Measurements from ENCODE around the gene SLC2A5.

The SLC2A5 gene

DNA sequence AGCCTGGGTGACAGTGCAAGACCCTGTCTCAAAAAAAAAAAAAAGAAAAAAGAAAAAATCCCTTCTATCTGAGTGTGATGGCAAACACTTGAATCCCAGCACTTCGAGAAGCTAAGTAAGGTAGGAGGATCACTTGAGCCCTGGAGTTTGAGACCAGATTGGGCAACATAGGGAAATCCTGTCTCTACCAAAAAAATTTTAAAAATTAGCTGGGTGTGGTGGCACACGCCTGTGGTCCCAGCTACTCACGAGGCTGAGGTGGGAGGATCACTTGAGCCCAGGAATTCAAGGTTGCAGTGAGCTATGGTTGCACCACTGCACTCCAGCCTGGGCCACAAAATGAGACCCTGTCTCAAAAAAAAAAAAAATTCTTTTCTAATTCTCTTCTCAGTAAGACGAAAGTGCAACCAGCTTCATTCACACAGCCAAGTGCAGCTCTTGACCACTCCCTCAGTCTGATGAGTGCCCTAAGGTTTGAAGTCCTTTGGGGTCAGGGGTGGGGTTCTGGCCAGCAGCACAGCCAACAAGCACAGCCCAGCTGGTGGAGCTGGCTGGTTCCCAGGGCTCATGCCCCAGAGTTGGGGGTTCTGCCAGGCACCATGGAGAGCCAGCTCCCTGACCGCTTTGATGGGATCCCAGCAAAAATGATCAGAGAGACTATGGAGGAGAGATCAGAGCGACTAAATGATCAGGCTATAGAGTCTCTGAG is 8.0 kb downstream of the SLC2A5 start:
- no peak for DNase-seq (ENCODE audit: low read depth)

DNA sequence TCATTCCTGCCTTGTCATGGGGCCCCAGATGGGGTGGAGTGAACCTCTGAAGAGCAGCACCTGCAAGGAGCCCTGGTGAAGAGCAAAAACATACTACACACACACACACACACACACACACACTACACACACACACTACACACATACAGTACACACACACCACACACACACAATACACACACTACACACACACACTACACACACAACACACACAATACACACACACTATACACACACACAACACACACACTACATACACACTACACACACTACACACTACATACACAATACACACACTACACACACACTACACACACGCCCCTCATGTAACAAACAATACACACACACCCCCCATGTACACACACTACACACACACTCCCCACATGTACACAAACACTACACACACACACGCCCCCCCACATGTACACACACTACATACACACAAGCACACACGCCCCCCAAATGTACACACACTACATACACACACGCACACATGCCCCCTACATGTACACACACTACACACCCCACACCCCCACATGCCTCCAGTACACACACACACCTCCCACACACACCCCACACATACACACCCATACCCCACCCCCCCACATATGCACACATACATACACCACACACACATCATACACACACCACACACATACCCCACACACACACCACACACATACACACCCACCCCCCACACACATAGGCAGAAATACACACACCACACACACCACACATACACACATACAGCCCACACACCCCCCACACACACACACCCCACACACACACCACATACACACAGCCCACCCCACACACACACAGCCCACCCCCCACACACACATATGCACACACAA is 9.3 kb downstream of the SLC2A5 start:
- no peak for DNase-seq (ENCODE audit: low read depth)

DNA sequence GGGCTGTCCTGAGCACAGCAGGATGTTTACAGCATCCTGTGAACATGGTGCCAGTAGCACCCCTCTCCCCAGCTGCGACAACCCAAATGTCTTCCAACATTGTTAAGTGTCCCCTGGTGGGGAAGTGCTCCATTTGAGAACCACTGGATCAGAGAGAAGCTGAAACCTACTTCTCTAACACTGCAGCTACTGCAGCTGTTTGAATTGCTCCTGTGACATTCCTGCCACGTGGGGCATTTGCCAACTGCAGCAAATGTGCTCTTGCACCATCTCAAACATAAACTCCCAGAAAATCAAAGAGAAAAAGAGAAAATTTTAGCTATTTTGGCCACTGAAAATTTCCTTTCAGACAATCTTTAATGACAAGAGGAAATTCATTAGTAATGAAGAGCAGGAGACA is 11.0 kb downstream of the SLC2A5 start:
- no peak for DNase-seq (ENCODE audit: low read depth)

DNA sequence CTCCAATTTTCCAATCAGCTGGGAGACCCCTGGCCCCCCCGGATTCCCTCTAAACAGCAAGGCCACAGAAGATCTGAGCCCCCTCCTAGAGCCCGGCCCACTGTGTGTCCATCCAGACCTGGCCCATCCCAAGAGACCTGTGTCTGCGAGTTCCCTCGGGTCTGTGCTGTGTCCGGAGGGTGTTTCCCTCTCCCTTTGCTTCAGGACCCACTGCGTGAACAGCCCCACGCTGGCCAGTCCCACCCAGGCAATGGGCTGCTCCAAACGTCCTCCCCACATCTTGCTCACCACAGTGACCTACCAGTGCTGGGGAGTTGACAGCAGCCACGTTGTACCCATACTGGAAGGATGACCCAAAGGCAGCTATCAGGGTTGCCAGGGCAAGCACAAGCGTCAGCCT is 11.6 kb downstream of the SLC2A5 start:
- no peak for DNase-seq (ENCODE audit: low read depth)

DNA sequence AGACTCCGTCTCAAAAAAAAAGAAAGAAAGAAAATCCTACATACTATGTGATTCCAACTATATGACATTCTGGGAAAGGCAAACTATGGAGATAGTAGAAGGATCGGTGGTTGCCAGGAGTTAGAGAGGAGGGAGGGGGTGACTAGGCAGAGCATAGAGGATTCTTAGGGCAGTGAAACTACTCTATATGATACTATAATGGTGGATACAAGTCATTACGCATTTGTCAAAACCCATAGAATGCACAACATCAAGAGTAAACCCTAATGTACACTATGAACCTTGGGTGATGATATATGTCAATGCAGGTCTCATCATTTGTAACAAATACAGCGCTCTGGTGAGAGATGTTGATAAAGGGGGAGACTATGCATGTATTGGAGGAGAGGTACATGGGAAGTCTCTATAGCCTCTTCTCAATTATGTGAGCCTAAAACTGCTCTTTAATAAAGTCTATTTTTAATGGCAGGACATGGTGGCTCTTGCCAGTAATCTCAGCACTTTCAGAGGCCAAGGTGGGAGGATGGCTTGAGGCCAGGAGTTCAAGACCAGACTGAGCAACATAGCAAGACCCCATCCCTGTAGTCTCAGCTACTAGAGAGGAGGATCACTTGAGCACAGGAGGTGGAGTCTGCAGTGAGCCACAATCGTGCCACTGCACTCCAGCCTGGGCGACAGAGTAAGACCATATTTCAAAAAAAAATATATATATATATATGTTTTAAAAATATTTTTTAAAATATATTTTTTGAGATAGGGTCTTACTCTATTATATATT is 17.0 kb downstream of the SLC2A5 start:
- no peak for DNase-seq (ENCODE audit: low read depth)

DNA sequence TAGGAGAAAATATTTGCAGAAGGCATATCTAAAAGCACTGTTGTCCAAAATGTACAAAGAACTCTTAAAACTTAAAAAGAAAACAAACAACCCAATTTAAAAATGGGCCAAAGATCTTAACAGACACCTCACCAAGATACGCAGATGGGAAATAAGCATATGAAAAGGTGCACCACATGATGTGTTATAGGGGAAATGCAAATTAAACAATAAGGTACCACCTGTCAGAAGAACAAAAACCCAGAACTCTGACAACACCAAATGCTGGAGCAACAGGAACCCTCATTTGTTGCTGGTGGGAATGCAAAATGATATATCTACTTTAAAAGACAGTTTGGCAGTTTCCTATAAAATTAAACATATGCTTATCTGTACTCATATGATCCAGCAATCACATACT is 18.1 kb downstream of the SLC2A5 start:
- DNase-seq (ENCODE audit: low read depth): no peak

DNA sequence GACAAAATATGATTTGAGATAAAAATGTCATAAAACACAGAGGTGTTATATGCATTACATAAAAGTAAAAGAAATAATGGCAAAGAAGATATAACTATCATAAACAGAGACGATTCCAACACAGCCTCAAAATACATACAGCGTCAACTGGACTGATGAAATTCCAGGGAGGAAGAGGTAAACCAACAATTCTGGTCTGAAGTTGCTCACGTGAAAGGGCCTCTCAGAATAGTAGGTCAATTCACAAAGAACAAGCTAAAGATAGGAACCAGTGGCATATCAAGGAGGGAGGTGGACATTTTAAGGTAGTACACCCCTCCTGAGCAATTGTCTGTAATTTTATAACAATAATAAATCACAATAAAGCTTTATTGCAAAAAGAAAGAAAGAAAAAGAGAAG is 18.6 kb downstream of the SLC2A5 start:
- DNase-seq (ENCODE audit: low read depth): no peak

DNA sequence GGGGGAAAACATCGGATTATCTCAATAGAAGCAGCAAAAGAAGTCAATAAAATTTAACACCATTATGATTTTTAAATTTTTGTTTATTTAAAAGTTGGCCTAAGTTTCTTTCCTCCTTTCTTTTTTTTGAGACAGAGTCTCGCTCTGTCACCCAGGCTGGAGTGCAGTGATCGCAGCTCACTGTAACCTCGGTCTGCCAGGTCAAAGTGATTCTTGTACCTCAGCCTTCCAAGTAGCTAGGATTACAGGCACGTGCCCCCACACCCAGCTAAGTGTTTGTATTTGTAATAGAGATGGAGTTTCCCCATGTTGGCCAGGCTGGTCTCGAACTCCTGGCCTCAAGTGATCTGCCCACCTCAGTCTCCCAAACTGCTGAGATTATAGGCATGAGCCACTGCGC is 20.9 kb downstream of the SLC2A5 start:
- no peak for DNase-seq (ENCODE audit: low read depth)

DNA sequence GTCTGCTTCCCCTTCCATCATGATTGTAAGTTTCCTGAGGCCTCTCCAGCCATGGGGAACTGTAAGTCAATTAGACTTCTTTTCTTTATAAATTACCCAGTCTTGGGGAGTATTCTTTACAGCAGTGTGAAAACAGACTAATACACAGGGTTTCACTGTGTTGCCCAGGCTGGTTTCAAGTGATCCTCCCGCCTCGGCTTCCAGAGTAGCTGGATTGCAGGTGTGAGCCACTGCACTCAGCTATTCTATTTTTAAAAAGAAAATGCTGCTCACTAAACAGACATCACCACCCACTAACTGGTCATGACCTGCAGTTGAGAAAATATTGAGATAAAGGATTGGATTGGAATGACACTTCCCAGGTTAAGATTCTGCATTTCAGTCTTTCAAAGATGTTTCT is 22.4 kb downstream of the SLC2A5 start:
- no peak for DNase-seq (ENCODE audit: low read depth)

DNA sequence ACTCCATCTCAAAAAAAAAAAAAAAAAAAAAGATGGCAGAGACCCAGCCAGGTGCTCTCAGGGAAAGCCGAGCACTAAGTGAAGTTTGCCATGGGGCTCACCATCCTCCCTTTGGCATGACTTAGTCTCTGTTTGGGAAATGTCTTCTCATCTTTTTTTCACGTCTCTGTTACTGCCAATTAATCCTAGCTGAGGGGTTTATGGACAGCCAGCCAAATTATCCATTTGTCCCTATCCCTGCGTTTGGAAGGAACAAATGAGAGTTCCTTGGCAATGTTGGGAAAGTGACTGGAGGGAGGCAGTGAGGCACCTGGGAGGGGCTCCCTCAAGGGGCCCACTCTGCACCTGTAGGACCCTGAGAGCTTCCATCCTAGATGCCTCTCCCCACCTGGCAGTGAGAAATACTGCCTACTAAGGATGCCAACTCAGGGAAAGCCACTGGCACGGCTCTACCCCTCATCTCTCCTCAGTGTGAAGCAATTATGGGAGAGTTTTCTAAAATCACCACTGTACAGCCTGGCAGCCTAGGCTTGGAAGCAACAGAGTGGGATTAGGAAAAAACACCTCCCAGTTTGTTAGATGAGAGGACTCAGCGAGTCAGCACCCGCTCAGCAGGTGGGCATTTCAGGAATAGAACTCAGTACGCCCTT is 23.4 kb downstream of the SLC2A5 start:
- no peak for DNase-seq (ENCODE audit: low read depth)

DNA sequence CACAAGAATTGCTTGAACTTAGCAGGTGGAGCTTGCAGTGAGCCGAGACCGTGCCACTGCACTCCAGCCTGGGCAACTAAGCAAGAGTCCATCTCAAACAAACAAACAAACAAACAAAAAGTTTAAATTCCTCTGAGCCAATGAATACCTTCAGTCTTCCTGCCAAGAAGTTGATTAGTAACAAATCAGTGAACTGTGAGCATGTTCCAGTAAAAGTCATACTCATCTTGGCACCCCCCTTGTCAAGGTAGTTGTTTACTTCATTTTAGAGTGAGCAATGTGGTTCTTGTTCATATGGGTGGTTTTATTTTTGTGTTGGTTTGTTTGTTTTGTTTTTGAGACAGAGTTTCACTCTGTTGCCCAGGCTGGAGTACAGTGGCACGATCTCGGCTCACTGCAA is 25.2 kb downstream of the SLC2A5 start:
- DNase-seq (ENCODE audit: low read depth): no peak

DNA sequence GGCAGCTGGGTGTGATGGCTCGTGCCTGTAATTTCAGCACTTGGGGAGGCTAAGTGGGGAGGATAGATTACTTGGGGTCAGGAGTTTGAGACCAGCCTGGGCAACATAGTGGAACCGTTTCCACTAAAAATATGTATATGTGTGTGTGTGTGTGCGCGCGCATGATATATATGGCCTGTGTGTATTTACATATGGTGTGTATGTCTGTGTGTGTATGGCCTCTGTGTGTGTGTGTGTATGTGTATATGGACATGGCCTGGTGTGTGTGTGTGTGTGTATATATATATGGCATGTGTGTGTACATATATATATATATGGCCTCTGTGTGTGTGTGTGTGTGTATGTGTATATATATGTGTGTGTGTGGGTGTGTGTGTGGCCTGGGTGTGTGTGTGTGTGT is 27.2 kb downstream of the SLC2A5 start:
- no peak for DNase-seq (ENCODE audit: low read depth)

DNA sequence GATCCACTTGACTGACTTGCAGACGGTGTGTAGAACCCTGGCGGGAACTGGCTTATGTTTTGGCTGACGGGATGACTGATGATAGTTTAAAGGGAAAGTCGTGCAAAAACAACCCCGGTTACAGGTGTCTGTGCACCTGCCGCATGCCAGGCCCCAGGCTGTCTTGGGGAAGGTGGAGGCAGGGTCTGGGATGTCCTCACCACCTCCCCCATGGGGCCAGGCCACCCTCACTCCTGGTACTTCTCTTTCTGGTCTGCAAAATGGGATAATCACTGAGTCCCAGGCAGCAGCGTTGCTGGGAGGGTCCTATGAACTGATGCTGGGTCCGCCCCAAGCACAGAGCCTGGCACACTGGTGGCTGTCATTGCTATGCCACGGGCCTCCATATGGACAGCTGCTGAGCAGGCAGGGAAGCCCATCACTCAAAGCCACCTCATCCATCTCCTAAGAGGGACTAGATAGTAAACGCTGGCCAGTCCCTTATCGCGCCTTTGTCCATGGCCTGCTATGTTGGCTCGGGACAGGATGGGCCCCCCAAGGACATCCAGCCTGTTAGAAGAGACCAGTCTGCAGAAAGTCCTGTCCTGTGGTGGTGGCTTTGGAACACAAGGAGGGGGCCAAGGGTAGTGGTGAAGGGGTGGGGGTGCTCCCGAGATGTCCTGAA is 28.2 kb downstream of the SLC2A5 start:
- no peak for DNase-seq (ENCODE audit: low read depth)

DNA sequence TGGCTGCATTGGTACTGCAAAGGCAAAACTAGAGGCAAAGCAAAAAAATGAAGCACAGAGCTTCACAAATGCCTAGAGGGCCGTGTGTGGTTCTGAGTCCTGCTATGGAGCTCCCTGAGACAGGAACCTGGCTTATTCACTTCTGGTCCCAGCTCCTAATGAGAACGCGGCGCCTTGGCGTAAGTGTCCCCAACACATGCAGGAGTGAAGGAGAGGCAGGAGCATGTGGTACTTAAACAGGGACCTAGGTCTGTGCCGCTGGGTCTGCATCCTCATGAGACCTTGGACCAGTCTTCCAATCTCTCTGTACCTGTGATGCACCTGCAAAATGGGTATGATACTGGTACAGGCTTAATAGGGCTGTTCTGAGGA is 28.8 kb downstream of the SLC2A5 start:
- no peak for DNase-seq (ENCODE audit: low read depth)

DNA sequence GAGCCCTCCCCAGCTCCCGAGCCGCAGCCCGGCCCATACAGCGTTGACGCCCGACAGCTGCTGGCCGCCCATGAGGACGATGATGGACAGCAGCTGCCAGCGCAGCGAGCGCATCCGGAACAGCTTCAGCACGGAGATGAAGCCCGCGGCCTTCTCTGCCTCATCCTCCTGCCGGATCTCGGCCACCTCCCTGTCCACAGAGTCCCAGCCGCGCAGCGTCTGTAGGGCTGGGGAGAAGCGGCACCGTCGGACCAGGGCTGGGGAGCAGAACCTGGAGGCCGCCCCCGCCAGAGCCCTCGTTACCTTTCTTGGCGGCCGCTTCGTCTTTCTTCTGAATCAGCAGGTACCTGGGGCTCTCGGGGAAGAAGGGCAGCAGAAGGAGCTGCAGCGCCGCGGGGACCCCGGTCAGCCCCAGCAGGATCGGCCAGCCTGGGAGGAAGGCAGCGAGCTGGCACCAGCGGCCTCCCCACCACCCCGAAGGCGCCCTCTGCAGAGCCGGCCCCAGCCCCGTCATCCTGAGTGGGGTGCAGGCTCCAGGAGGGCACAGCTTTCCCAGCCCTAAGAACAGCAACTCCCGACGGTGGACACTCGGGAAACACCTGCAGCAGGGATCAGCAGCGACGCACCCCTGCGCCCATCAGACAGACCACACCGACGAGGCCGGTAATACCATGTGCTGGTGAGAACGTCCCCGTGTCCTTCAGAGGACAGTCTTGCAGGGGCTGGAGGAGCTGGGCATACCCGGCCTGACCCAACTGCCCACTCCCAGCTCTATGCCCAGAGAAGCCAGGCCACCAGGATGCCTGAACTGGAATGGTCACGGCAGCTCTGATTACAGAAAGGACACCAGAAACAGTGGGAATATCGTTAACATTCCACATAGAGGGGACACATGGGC is 29.4 kb downstream of the SLC2A5 start:
- DNase-seq (ENCODE audit: low read depth): no peak

DNA sequence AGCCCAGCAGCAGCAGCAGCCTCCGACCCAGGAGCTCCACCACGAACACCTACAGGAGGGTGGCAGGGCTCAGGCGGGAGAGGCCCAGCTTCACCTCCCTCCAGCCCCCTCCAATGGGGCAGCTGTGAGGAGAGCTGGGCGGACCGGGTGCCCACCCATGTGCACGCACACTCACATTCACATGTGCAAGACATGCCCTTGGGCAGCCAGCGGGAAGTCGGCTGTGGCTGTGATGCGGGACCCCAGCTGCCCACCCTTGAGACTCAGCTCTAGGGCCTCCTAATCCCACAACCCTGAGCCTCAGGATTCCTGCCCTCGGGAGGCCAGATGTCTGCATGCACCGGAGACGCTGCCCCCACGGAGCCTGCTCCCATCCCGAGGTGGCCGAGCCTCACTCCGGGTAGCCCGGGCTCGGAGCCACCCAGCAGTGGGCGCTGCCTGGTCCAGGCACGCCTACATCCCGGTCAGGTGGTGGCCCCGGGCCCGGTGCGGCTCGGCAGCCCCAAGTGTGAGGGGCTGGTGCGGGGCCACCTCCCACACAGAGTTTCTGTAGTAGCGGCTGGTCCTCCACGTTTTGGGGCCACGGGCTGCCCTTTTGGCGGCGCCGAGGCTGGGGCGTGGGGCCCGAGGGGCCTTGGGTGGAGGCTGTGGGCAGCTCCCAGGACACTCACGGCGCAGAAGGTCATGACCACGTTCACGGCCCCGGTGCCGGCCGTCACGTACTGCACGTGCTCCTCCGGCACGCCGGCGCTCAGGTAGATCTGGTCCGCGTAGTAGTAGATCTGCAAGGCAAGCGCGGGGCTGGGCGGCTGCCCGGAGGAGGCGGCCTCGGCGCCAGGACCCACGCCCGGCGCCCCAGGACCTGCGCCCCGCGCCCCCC is 30.3 kb downstream of the SLC2A5 start:
- DNase-seq (ENCODE audit: low read depth): no peak

DNA sequence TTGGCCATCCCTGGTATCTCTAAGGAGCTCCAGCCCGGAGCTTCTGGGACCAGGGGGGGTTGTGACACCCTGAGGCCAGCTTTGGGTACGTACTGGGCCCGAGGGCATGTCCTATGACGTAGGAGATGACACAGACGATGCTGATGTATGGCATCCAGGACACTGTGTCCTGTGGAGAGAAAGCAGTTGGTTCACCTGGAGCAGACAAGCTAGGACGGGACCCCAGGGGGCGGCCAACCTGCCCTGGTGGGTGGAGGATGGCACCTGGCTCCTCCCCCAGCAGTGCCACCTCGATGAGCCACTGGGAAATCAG is 31.1 kb downstream of the SLC2A5 start:
- DNase-seq (ENCODE audit: low read depth): no peak

DNA sequence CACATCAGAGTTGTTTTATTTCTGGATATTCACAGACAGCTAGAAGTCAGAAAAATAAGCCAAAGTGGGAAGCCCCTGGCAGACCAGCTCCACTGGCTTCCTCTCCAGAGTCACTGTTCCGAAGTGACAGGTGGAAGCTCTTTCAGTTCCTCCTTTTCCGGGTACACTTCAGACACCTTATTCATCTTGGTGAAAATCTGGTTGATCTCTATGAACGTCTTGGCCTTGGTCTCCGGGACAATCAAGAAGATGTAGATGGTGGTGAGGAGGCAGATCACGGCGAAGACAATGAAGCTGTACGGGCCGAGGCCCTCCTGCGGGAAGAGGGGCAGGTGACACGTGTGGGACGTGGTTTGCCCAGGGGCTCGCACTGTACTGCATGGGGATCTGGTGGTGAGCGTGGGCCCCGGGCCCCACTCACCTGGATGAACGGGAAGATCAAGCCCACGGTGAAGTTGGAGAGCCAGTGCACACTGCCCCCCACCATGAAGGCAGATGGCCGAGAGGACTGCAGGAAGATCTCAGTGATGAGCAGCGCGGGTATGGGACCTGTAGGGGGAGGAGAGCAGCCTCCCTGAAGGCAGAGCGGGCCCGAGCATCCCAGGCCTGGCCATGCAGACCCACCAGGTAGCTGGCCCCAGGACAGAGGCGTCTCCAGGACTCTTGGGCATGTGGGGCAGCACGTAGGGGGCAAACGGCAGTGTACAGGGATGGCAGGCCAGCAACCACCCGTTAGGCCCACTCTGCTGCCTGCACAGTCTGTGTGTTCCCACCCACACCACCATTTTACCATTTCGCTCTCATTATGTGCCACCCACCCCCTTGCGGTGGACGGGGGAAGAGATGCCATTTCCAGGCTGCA is 31.7 kb downstream of the SLC2A5 start:
- DNase-seq (ENCODE audit: low read depth): no peak

DNA sequence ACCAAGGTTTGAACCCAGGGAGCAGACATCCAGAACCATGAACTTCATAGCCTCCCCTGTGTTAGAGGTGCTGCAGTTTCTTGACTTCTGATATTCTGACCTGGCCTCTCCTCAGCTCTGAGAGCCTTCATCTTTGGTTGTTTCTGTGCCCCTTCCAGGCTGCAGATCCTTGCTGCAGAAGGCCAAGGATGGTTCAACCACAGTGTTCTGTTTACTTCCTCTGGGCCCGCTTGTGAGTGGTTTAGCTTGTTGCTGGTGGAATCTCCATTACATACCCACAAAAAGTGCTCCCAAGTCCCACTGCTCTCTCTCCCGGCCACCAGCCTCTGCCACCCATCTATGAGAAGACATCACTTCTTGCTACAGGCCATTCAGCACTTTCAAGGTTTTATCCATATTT is 34.2 kb downstream of the SLC2A5 start:
- DNase-seq (ENCODE audit: low read depth): no peak

All from ELR (cell line).